ENCODE measurements around the gene PLEKHG3. TPM values are rescaled to one million over a fixed set of nuclear protein-coding genes. Genes with fewer than 3 reads are reported as not detected.

PLEKHG3 gene
- total RNA-seq, 1 experiment from 2014 or later, result 34.0 TPM

GRCh38 chr14:64773577-64773976 lies 69.4 kb downstream of the PLEKHG3 start:
- Histone ChIP-seq H3K9me3 (ENCODE audit: control insufficient read depth, insufficient read depth, low read depth, low read length) (no peaks in the 10 kb centered on the region), H3K36me3 (ENCODE audit: control insufficient read depth, insufficient read depth, low read length) (no peaks in the 10 kb centered on the region), H3K4me3 (ENCODE audit: low read depth in 2 of 2, low read length in 2 of 2) (no peak overlapping the region), H3K27ac (ENCODE audit: low read length) (no peak overlapping the region), H3K27me3 (ENCODE audit: control insufficient read depth, insufficient read depth, low read length) (no peaks in the 10 kb centered on the region), H3K4me1 (ENCODE audit: control insufficient read depth, insufficient read depth, low read length) (no peaks in the 10 kb centered on the region)
- ATAC-seq, result no peak
- in situ Hi-C loops (cut with HindIII; ENCODE audit: low pct_unique_long_range_greater_than_20kb, low sequenced_read_pairs), result no loop called here
- ChIA-PET POLR2A (no interaction called here), CTCF (no interaction called here)
- TF ChIP-seq, protein P1, sequence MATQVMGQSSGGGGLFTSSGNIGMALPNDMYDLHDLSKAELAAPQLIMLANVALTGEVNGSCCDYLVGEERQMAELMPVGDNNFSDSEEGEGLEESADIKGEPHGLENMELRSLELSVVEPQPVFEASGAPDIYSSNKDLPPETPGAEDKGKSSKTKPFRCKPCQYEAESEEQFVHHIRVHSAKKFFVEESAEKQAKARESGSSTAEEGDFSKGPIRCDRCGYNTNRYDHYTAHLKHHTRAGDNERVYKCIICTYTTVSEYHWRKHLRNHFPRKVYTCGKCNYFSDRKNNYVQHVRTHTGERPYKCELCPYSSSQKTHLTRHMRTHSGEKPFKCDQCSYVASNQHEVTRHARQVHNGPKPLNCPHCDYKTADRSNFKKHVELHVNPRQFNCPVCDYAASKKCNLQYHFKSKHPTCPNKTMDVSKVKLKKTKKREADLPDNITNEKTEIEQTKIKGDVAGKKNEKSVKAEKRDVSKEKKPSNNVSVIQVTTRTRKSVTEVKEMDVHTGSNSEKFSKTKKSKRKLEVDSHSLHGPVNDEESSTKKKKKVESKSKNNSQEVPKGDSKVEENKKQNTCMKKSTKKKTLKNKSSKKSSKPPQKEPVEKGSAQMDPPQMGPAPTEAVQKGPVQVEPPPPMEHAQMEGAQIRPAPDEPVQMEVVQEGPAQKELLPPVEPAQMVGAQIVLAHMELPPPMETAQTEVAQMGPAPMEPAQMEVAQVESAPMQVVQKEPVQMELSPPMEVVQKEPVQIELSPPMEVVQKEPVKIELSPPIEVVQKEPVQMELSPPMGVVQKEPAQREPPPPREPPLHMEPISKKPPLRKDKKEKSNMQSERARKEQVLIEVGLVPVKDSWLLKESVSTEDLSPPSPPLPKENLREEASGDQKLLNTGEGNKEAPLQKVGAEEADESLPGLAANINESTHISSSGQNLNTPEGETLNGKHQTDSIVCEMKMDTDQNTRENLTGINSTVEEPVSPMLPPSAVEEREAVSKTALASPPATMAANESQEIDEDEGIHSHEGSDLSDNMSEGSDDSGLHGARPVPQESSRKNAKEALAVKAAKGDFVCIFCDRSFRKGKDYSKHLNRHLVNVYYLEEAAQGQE (IDR thresholded peaks at IDR 0.05; ENCODE audit: insufficient read depth in 1 of 2, low read depth in 2 of 2, low read length in 1 of 2), result no peak
- TF ChIP-seq, protein P2, sequence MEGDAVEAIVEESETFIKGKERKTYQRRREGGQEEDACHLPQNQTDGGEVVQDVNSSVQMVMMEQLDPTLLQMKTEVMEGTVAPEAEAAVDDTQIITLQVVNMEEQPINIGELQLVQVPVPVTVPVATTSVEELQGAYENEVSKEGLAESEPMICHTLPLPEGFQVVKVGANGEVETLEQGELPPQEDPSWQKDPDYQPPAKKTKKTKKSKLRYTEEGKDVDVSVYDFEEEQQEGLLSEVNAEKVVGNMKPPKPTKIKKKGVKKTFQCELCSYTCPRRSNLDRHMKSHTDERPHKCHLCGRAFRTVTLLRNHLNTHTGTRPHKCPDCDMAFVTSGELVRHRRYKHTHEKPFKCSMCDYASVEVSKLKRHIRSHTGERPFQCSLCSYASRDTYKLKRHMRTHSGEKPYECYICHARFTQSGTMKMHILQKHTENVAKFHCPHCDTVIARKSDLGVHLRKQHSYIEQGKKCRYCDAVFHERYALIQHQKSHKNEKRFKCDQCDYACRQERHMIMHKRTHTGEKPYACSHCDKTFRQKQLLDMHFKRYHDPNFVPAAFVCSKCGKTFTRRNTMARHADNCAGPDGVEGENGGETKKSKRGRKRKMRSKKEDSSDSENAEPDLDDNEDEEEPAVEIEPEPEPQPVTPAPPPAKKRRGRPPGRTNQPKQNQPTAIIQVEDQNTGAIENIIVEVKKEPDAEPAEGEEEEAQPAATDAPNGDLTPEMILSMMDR (IDR thresholded peaks at IDR 0.05), result no peak
- TF ChIP-seq TCF7L2 (IDR thresholded peaks at IDR 0.05; ENCODE audit: low read depth, low read length) (no peak), SIN3A (IDR thresholded peaks at IDR 0.05; ENCODE audit: borderline replicate concordance, insufficient read depth, low read depth, low read length) (no peak), POLR2AphosphoS5 (IDR thresholded peaks at IDR 0.05; ENCODE audit: low read depth, low read length) (no peak)
- no peak for DNase-seq (ENCODE audit: low read depth, low spot score)
- intact Hi-C loops (cut with micrococcal nuclease; ENCODE audit: unreplicated experiment), result no loop called here
- no TSS peak for BruUV-seq (replicated peaks)

GRCh38 chr14:64774272-64774671 lies 70.0 kb downstream of the PLEKHG3 start:
- DNase-seq (ENCODE audit: low read depth, low spot score), result no peak
- Histone ChIP-seq H3K27me3 (ENCODE audit: control insufficient read depth, insufficient read depth, low read length) (no peaks in the 10 kb centered on the region), H3K4me3 (ENCODE audit: low read depth in 2 of 2, low read length in 2 of 2) (no peak overlapping the region), H3K36me3 (ENCODE audit: control insufficient read depth, insufficient read depth, low read length) (no peaks in the 10 kb centered on the region), H3K9me3 (ENCODE audit: control insufficient read depth, insufficient read depth, low read depth, low read length) (no peaks in the 10 kb centered on the region), H3K27ac (ENCODE audit: low read length) (no peak overlapping the region), H3K4me1 (ENCODE audit: control insufficient read depth, insufficient read depth, low read length) (no peaks in the 10 kb centered on the region)
- no TSS peak for BruUV-seq (replicated peaks)
- TF ChIP-seq, protein P2 (IDR thresholded peaks at IDR 0.05), result no peak
- TF ChIP-seq TCF7L2 (IDR thresholded peaks at IDR 0.05; ENCODE audit: low read depth, low read length), result no peak
- no peak for TF ChIP-seq SIN3A (IDR thresholded peaks at IDR 0.05; ENCODE audit: borderline replicate concordance, insufficient read depth, low read depth, low read length)
- TF ChIP-seq, protein P1 (IDR thresholded peaks at IDR 0.05; ENCODE audit: insufficient read depth in 1 of 2, low read depth in 2 of 2, low read length in 1 of 2), result no peak
- no peak for TF ChIP-seq POLR2AphosphoS5 (IDR thresholded peaks at IDR 0.05; ENCODE audit: low read depth, low read length)
- ATAC-seq, result no peak
- ChIA-PET CTCF (no interaction called here), POLR2A (no interaction called here)
- in situ Hi-C loops (cut with HindIII; ENCODE audit: low pct_unique_long_range_greater_than_20kb, low sequenced_read_pairs), result no loop called here
- intact Hi-C loops (cut with micrococcal nuclease; ENCODE audit: unreplicated experiment), result no loop called here
